OCI-LY3 (cell line): ENCODE data around the gene CTNNBIP1.

Experiments used
- H2AFZ ChIP-seq: fragments of 200-600, 300-600 bp; shearing (Covaris generic); 2 replicates; pipeline ENCODE4 v1.6.0; 2014; ENCODE audit warnings: antibody characterized with exemption, low read depth, low read length
- H3K27ac ChIP-seq: fragments of 200-600, 300-600 bp; sonication (generic); 2 replicates; pipeline ENCODE4 v1.5.1; 2014; ENCODE audit warnings: mild to moderate bottlenecking, low read length, moderate library complexity, mixed read lengths
- H3K27me3 ChIP-seq: fragments of 200-600, 300-600 bp; sonication (generic); 2 replicates; pipeline ENCODE4 v1.6.1; 2014; ENCODE audit warnings: low read depth, low read length, mixed read lengths
- H3K36me3 ChIP-seq: fragments of 200-600, 300-600 bp; sonication (generic); replicated peaks from 2 replicates; pipeline ENCODE3; 2014; ENCODE audit warnings: low read depth, low read length, mixed read lengths
- H3K4me1 ChIP-seq: fragments of 300-600, 200-600 bp; sonication (generic); 2 replicates; pipeline ENCODE4 v1.6.1; 2014; ENCODE audit warnings: low read length, mixed read lengths
- H3K4me2 ChIP-seq: fragments of 200-600, 300-600 bp; sonication (generic); 2 replicates; pipeline ENCODE4 v1.6.1; 2014; ENCODE audit warnings: low read length, mixed read lengths
- H3K4me3 ChIP-seq: fragments of 300-600, 200-600 bp; sonication (generic); 2 replicates; pipeline ENCODE4 v1.5.1; 2014; ENCODE audit warnings: antibody characterized with exemption, mild to moderate bottlenecking, low read length, moderate library complexity
- H3K79me2 ChIP-seq: fragments of 300-600, 200-600 bp; shearing (Covaris generic); 2 replicates; pipeline ENCODE4 v1.6.1; 2014; ENCODE audit warnings: mild to moderate bottlenecking, low read length, mixed read lengths
- H3K9ac ChIP-seq: fragments of 300-600, 200-600 bp; shearing (Covaris generic); 2 replicates; pipeline ENCODE4 v1.6.0; 2014; ENCODE audit warnings: mild to moderate bottlenecking, low read length, moderate library complexity
- H3K9me3 ChIP-seq: fragments of 200-600, 300-600 bp; shearing (Covaris generic); 2 replicates; pipeline ENCODE4 v1.6.1; 2014; ENCODE audit warnings: low read length, mixed read lengths; ENCODE audit not compliant: insufficient read depth
- H4K20me1 ChIP-seq: fragments of 200-600, 300-600 bp; sonication (generic); 2 replicates; pipeline ENCODE4 v1.6.1; 2016; ENCODE audit warnings: low read length, mixed read lengths; ENCODE audit not compliant: insufficient read depth
- EZH2phosphoT487 ChIP-seq: fragments of 200-600 bp; shearing (Covaris generic); IDR thresholded peaks from 2 replicates; pipeline ENCODE4 v1.6.1; 2018; ENCODE audit warnings: antibody characterized with exemption, mixed run types, low read depth
- TF ChIP-seq, protein P1 (sequence below): fragments of 200-600, 300-600 bp; sonication (generic); IDR thresholded peaks from 2 replicates; pipeline ENCODE4 v1.5.1; 2014; ENCODE audit warnings: antibody characterized with exemption, low read length, low read depth

CTNNBIP1 gene

DNA sequence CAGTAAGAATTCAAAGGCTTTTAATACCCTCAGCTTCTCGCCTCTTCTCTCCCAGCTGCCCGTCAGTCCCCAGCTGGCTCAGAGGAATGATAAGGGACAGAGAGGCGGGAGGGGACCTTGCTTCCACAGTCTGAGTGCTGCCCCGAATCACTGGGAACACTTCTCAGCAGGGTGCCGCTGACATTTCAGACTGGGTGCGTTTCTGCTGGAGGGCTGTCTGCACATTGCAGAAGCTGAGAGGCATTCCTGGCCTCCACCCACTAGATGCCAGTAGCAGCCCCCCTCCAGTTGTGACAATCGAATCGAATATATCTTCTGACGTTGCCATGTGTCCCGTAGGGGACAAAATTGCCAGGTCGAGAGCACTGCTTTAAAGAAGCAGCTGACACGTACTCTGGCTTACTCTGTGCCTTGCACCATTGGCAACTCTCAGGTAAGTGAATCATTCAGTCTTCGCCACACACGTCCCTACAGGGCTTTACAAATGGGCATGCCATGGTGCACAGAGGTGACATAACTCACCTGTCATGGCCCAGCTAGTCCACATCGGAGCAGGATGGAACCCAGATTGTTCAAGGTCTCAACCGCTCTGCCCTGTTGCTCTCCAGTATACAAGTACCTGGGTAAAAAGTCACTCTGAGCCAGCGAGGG is 23.9 kb downstream of the CTNNBIP1 start:
- Histone ChIP-seq H3K79me2 (no peaks in the 10 kb centered on the region), H2AFZ (no peak overlapping the region), H3K27me3 (no peaks in the 10 kb centered on the region), H3K9me3 (no peaks in the 10 kb centered on the region), H3K9ac (no peak overlapping the region), H3K4me3 (no peak overlapping the region), H3K27ac (no peak overlapping the region), H4K20me1 (no peaks in the 10 kb centered on the region), H3K4me2 (no peak overlapping the region), H3K4me1 (no peaks in the 10 kb centered on the region), H3K36me3 (no peaks in the 10 kb centered on the region)
- TF ChIP-seq, protein P1, sequence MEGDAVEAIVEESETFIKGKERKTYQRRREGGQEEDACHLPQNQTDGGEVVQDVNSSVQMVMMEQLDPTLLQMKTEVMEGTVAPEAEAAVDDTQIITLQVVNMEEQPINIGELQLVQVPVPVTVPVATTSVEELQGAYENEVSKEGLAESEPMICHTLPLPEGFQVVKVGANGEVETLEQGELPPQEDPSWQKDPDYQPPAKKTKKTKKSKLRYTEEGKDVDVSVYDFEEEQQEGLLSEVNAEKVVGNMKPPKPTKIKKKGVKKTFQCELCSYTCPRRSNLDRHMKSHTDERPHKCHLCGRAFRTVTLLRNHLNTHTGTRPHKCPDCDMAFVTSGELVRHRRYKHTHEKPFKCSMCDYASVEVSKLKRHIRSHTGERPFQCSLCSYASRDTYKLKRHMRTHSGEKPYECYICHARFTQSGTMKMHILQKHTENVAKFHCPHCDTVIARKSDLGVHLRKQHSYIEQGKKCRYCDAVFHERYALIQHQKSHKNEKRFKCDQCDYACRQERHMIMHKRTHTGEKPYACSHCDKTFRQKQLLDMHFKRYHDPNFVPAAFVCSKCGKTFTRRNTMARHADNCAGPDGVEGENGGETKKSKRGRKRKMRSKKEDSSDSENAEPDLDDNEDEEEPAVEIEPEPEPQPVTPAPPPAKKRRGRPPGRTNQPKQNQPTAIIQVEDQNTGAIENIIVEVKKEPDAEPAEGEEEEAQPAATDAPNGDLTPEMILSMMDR = no peak
- no peak for TF ChIP-seq EZH2phosphoT487

DNA sequence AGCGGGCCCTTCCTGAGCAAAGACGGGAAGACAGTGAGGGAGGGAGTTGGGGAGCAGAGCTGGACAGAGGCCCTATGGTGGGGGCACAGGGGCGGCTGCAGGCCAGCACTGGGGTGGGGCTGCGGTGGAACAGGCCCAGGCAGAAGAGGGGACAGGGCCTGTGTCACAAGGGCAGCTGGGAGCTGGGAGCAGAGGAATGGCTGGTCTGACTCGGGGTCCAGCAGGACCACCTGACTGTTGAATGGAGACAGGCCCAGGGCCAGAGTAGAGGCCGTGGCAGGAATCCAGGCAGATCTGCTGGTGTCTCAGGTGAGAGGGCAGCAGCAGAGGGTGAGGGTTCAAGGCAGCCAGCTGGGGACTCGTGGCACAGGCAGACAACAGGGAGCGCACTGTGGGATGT is 25.3 kb downstream of the CTNNBIP1 start:
- Histone ChIP-seq H3K4me1 (peaks cover 6% of the 10 kb centered on the region), H3K9ac (no peak overlapping the region), H3K27ac (no peak overlapping the region), H3K4me3 (no peak overlapping the region), H3K9me3 (no peaks in the 10 kb centered on the region), H2AFZ (no peak overlapping the region), H3K27me3 (no peaks in the 10 kb centered on the region), H3K4me2 (no peak overlapping the region), H4K20me1 (no peaks in the 10 kb centered on the region), H3K79me2 (no peaks in the 10 kb centered on the region), H3K36me3 (no peaks in the 10 kb centered on the region)
- TF ChIP-seq, protein P1 = no peak
- no peak for TF ChIP-seq EZH2phosphoT487

DNA sequence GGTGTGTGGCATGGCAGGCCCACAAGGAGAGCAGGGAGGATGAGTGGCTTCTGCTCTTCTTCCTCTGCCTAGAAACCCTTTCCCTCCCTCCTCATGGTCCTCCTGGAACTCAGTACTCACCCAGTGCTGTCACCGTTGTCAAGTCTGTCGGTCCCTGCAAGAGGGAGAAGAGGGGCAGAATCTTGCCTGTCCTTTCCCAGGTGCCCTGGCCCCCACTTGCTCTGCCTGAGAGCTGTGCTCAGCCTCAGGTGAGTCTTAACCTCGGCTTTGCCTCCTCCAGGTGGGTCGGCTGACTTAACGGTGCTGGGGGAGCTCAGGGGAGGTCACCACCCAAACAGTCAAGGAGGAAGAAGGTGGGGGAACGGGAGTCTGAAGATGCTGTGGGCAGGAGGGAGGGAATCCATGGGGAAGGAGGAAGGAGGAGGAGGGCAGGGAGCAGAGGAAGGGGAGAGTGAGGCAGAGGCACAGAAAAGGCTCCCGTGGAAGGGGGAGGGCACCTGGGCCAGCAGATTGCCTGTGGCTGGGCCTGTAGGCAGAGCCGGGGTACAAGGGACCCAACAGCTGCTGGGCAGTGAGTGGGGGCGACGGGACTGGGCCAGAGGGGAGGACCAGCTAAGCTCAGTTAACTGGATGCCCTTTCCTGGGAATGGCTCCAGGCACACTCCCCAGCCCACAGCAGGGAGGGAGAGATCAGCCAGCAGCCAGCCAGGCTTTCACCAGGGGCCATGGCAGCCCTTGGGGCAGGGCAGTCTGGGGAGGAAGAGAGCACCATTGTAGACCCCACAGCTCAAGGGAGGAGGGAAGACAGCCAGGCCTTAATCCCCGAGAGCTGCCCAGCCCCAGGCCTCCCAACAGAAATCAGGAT is 26.3 kb downstream of the CTNNBIP1 start:
- H3K4me3 ChIP-seq = no peak overlapping the region
- no peak overlapping the region for H3K4me2 ChIP-seq
- H2AFZ ChIP-seq = no peak overlapping the region
- H4K20me1 ChIP-seq = no peaks in the 10 kb centered on the region
- TF ChIP-seq EZH2phosphoT487 = no peak
- TF ChIP-seq, protein P1 = no peak
- no peaks in the 10 kb centered on the region for H3K79me2 ChIP-seq
- no peak overlapping the region for H3K27ac ChIP-seq
- H3K9ac ChIP-seq = no peak overlapping the region
- H3K36me3 ChIP-seq = no peaks in the 10 kb centered on the region
- no peaks in the 10 kb centered on the region for H3K27me3 ChIP-seq
- peaks cover 6% of the 10 kb centered on the region for H3K4me1 ChIP-seq
- H3K9me3 ChIP-seq = no peaks in the 10 kb centered on the region

DNA sequence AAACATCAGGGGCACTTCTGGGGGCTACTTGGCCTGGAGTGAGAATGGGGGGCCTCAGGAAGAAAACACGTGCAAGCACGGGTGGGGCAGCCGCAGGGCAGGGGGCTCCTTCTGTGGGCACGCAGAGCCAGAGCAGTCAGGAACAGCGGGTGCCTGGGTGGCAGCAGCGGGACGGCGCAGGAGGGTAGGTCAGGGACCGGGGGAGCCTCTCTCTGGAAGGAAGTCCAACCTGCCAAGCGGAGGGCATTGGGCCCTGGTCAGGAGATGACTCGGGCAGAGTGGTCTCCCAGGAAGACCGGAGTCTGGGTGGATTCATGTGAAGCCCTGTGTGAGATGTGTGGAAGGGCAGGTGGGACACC is 27.1 kb downstream of the CTNNBIP1 start:
- Histone ChIP-seq H3K36me3 (no peaks in the 10 kb centered on the region), H4K20me1 (no peaks in the 10 kb centered on the region), H2AFZ (no peak overlapping the region), H3K4me3 (no peak overlapping the region), H3K79me2 (no peaks in the 10 kb centered on the region), H3K27ac (no peak overlapping the region), H3K4me2 (no peak overlapping the region), H3K9me3 (no peaks in the 10 kb centered on the region), H3K4me1 (peaks cover 6% of the 10 kb centered on the region), H3K9ac (no peak overlapping the region), H3K27me3 (no peaks in the 10 kb centered on the region)
- TF ChIP-seq EZH2phosphoT487 = no peak
- TF ChIP-seq, protein P1 = no peak
